Esophagus squamous epithelium (tissue), 4 donors: ENCODE data around the gene KCND2.

ENCODE experiments used
- POLR2A ChIP-seq, 4 donors: fragments of 450-650 bp; IDR thresholded peaks; one replicate each; pipeline ENCODE4 v1.6.1; 2017; ENCODE audit warnings: antibody characterized with exemption in 4 of 4, mild to moderate bottlenecking in 4 of 4, moderate library complexity in 3 of 4
- TF ChIP-seq, protein P1 (sequence below), 6 experiments: fragments of 450-650 bp in 4 of 6; fragments of 200-600 bp in 2 of 6; sonication (generic) in 2 of 6; IDR thresholded peaks; one replicate each; pipeline ENCODE4 v1.5.1; 2016 to 2019; ENCODE audit warnings: antibody characterized with exemption in 6 of 6, mild to moderate bottlenecking in 4 of 6, moderate library complexity in 4 of 6

GRCh38 chr7:120273476-120273975 lies 551 bp downstream of the KCND2 start:
- TF ChIP-seq, protein P1, sequence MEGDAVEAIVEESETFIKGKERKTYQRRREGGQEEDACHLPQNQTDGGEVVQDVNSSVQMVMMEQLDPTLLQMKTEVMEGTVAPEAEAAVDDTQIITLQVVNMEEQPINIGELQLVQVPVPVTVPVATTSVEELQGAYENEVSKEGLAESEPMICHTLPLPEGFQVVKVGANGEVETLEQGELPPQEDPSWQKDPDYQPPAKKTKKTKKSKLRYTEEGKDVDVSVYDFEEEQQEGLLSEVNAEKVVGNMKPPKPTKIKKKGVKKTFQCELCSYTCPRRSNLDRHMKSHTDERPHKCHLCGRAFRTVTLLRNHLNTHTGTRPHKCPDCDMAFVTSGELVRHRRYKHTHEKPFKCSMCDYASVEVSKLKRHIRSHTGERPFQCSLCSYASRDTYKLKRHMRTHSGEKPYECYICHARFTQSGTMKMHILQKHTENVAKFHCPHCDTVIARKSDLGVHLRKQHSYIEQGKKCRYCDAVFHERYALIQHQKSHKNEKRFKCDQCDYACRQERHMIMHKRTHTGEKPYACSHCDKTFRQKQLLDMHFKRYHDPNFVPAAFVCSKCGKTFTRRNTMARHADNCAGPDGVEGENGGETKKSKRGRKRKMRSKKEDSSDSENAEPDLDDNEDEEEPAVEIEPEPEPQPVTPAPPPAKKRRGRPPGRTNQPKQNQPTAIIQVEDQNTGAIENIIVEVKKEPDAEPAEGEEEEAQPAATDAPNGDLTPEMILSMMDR (IDR thresholded peaks at IDR 0.05): no peak
- no peak for TF ChIP-seq POLR2A (IDR thresholded peaks at IDR 0.05)
